SKM-1 treated with dmso at 0.1 percent for 144 hours (cell line): ENCODE data around the gene MAGEA4.
"Not testable (repeated sequence)": the region's sequence is repeated elsewhere in the genome, so short reads cannot be mapped to it uniquely, and the experiment has no call there.

ENCODE experiments used
- DNase-seq: peaks from one replicate; lab custom pipeline; 2025; ENCODE audit not compliant: unreplicated experiment; lab: John Stamatoyannopoulos, UW

Gene MAGEA4

GRCh38 chrX:151912780-151913179 is at the start of gene MAGEA4:
MAGEA4 (plus strand) TSS chrX:151912889; CDS start chrX:151923665, 10,776 bp downstream.
- no peak for DNase-seq

GRCh38 chrX:151870602-151871001 is 42.1 kb upstream of the MAGEA4 start:
- DNase-seq, result no peak

- no peak for DNase-seq
Observed at GRCh38 chrX:151871244-151871643, 41.4 kb upstream of the MAGEA4 start.

GRCh38 chrX:151873096-151873495 is 39.6 kb upstream of the MAGEA4 start:
- no peak for DNase-seq

GRCh38 chrX:151875270-151876026 is 37.2 kb upstream of the MAGEA4 start:
- DNase-seq, result no peak

GRCh38 chrX:151878574-151878973 is 34.1 kb upstream of the MAGEA4 start:
- DNase-seq, result no peak

- DNase-seq, result no peak
Observed at GRCh38 chrX:151879856-151880255, 32.8 kb upstream of the MAGEA4 start.

GRCh38 chrX:151880895-151881294 is 31.8 kb upstream of the MAGEA4 start:
- DNase-seq, result no peak

GRCh38 chrX:151889421-151889820 is 23.3 kb upstream of the MAGEA4 start:
- no peak for DNase-seq

- DNase-seq, result no peak
Observed at GRCh38 chrX:151896734-151897474, 15.8 kb upstream of the MAGEA4 start.

- no peak for DNase-seq
Observed at GRCh38 chrX:151899622-151900021, 13.1 kb upstream of the MAGEA4 start.

- no peak for DNase-seq
Observed at GRCh38 chrX:151901826-151902225, 10.9 kb upstream of the MAGEA4 start.

- no peak for DNase-seq
Observed at GRCh38 chrX:151902813-151903591, 9.7 kb upstream of the MAGEA4 start.

- no peak for DNase-seq
Observed at GRCh38 chrX:151904989-151905388, 7.7 kb upstream of the MAGEA4 start.

- DNase-seq, result no peak
Observed at GRCh38 chrX:151912221-151912620, 468 bp upstream of the MAGEA4 start.

GRCh38 chrX:151918736-151919135 is 6.0 kb downstream of the MAGEA4 start:
- DNase-seq, result not testable (repeated sequence)

- no peak for DNase-seq
Observed at GRCh38 chrX:151919610-151920009, 6.9 kb downstream of the MAGEA4 start.

- DNase-seq, result no peak
Observed at GRCh38 chrX:151920101-151920500, 7.4 kb downstream of the MAGEA4 start.

GRCh38 chrX:151920530-151920929 is 7.8 kb downstream of the MAGEA4 start:
- DNase-seq, result no peak

- DNase-seq, result no peak
Observed at GRCh38 chrX:151921292-151921691, 8.6 kb downstream of the MAGEA4 start.

- no peak for DNase-seq
Observed at GRCh38 chrX:151921866-151922265, 9.2 kb downstream of the MAGEA4 start.

- no peak for DNase-seq
Observed at GRCh38 chrX:151922692-151923091, 10.0 kb downstream of the MAGEA4 start.
